Left lung (tissue), 10 donors: Measurements from ENCODE around the gene CYP17A1. TPM values are rescaled to one million over a fixed set of nuclear protein-coding genes. Genes with fewer than 3 reads are reported as not detected.
A peak's percentile ranks its signal among the peaks of the same experiment; 100 is the strongest.

Experiments used
- ATAC-seq: fragments of 200-7000 bp; cut with Tn5 transposase; one replicate; pipeline ENCODE4 v1.9.1; 2020; ENCODE audit warnings: moderate library complexity
- DNase-seq, 4 donors: peaks; one replicate each; pipeline ENCODE4 v3.0.0-alpha.2; 2013 to 2020
- H3K27ac ChIP-seq, 2 donors: fragments of 200-600 bp; sonication (generic) in 1 of 2; one replicate each; pipeline versions ENCODE4 v1.5.0 to v1.8.0; 2020 to 2021
- H3K27me3 ChIP-seq, 2 donors: fragments of 200-600 bp; sonication (generic) in 1 of 2; one replicate each; pipeline versions ENCODE4 v1.5.0 to v1.8.0; 2020 to 2021
- H3K36me3 ChIP-seq, 2 donors: fragments of 200-600 bp; sonication (generic) in 1 of 2; one replicate each; pipeline versions ENCODE4 v1.5.0 to v1.8.0; 2020 to 2021
- H3K4me1 ChIP-seq, 2 donors: fragments of 200-600 bp; one replicate each; pipeline ENCODE4 v1.8.0; 2021
- H3K4me3 ChIP-seq, 2 donors: fragments of 200-600 bp; sonication (generic) in 1 of 2; one replicate each; pipeline versions ENCODE4 v1.5.0 to v1.8.0; 2020 to 2021; ENCODE audit warnings: mild to moderate bottlenecking in 1 of 2
- H3K9me3 ChIP-seq, 2 donors: fragments of 200-600 bp; sonication (generic) in 1 of 2; one replicate each; pipeline versions ENCODE4 v1.5.0 to v1.8.0; 2020 to 2021
- CTCF ChIP-seq, 2 donors: fragments of 200-600 bp; sonication (generic) in 1 of 2; IDR thresholded peaks; one replicate each; pipeline versions ENCODE4 v1.5.0 to v1.8.0; 2021; ENCODE audit warnings: antibody characterized with exemption in 2 of 2
- intact Hi-C, 2 donors: fragments of 100-400 bp; cut with DNase I; formaldehyde crosslinking; loops; one replicate each; pipeline versions ENCODE4 v1.11.2 to v1.14.2; 2022
- polyA plus RNA-seq, 6 donors: library from polyadenylated mRNA; unstranded; fragments of 120-200 nt; gene quantifications; one replicate each; pipeline ENCODE4 v1.2.1, GENCODE V29; 2013; ENCODE audit not compliant: insufficient read length in 6 of 6
- total RNA-seq, 2 donors: library from RNA; stranded (reverse); fragmentation: NEBNext Ultra II Directional; extraction: Animal tissue kit (Norgen Biotek cat#: 25700); gene quantifications; one replicate each; pipeline ENCODE4 v1.2.1, GENCODE V29; 2021
- donor health status: DM: no; HTN: yes; CAD: no.
- donor health status: DM: no; HTN: no; CAD: no.

CYP17A1 gene
- total and polyA plus RNA-seq, 8 donors: 0.28 to 2.1 (median 0.55) TPM; not detected in 2

DNA sequence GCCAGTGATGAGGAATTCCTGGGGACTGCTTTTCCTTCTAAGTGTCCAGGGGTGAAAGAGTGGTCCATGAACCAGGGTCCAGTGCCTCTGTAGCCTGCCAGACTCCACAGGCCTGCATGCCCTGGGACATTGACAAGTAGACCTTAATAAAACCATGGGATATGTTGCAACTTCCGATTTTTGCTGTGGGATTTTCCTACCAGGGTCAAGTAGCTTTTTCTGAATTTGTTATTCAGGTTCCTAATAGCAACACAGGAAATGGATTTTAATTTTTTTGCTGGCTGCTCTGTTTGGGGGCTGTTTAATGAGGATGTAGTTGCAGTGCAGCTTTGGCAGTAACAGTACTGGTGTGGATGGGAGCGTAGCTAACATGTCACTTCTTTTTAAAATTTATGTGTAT, 51.4 kb downstream of the CYP17A1 start:
- Histone ChIP-seq H3K27me3 (no peaks in the 10 kb centered on the region), H3K9me3 (no peaks in the 10 kb centered on the region), H3K4me3 (no peak overlapping the region), H3K27ac (peak overlapping the region; percentile 59 to 62), H3K36me3 (no peaks in the 10 kb centered on the region), H3K4me1 (peaks cover 52 to 79% of the 10 kb centered on the region in 2 donors)
- TF ChIP-seq CTCF (IDR thresholded peaks at IDR 0.05): no peak
- DNase-seq (peak in 2 of 4 donors; percentile 62 to 82), ATAC-seq (peak; percentile 8)
- intact Hi-C loops: no loop called here

GRCh38 chr10:102783568-102783967, 53.6 kb downstream of the CYP17A1 start:
- TF ChIP-seq CTCF (IDR thresholded peaks at IDR 0.05): no peak
- DNase-seq: no peak
- Histone ChIP-seq H3K4me1 (peaks cover 67 to 93% of the 10 kb centered on the region in 2 donors), H3K9me3 (no peaks in the 10 kb centered on the region), H3K36me3 (no peaks in the 10 kb centered on the region), H3K4me3 (no peak overlapping the region), H3K27ac (peak overlapping the region; percentile 77 to 91), H3K27me3 (no peaks in the 10 kb centered on the region)
- ATAC-seq: peak; percentile 7
- intact Hi-C loops: no loop called here

GRCh38 chr10:102782673-102783551, 54.3 kb downstream of the CYP17A1 start:
- Histone ChIP-seq H3K4me3 (no peak overlapping the region), H3K4me1 (peaks cover 72 to 93% of the 10 kb centered on the region in 2 donors), H3K36me3 (no peaks in the 10 kb centered on the region), H3K27me3 (no peaks in the 10 kb centered on the region), H3K9me3 (no peaks in the 10 kb centered on the region), H3K27ac (peak overlapping the region; percentile 77 to 91)
- TF ChIP-seq CTCF (IDR thresholded peaks at IDR 0.05): no peak
- DNase-seq: peak in 2 of 4 donors; percentile 68 to 71
- intact Hi-C loops: no loop called here
- peak; percentile 80 for ATAC-seq

- Histone ChIP-seq H3K4me3 (no peak overlapping the region), H3K4me1 (peaks cover 72 to 98% of the 10 kb centered on the region in 2 donors), H3K36me3 (no peaks in the 10 kb centered on the region), H3K9me3 (no peaks in the 10 kb centered on the region), H3K27ac (peak overlapping the region; percentile 77 to 91), H3K27me3 (no peaks in the 10 kb centered on the region)
- intact Hi-C loops: no loop called here
- no peak for TF ChIP-seq CTCF (IDR thresholded peaks at IDR 0.05)
- DNase-seq (peak in 1 of 4 donors; percentile 68), ATAC-seq (peak; percentile 26)
Observed at GRCh38 chr10:102781921-102782557, 55.2 kb downstream of the CYP17A1 start.
